Glutamatergic neuron (in vitro differentiated cells): ENCODE measurements around the gene ATAD1. TPM values are rescaled to one million over a fixed set of nuclear protein-coding genes. Genes with fewer than 3 reads are reported as not detected.

Source experiments
- DNase-seq: peaks from one replicate; pipeline ENCODE4 v3.0.0; 2022
- H3K27ac Mint-ChIP-seq: one replicate; pipeline ENCODE4 v1.8.0; 2020; ENCODE audit warnings: mild to moderate bottlenecking, mixed read lengths, inconsistent platforms; ENCODE audit not compliant: unreplicated experiment
- H3K27me3 Mint-ChIP-seq: one replicate; pipeline ENCODE4 v1.8.0; 2020; ENCODE audit warnings: mild to moderate bottlenecking, moderate library complexity, mixed read lengths, inconsistent platforms; ENCODE audit not compliant: unreplicated experiment
- H3K36me3 Mint-ChIP-seq: one replicate; pipeline ENCODE4 v1.8.0; 2020; ENCODE audit warnings: mild to moderate bottlenecking, mixed read lengths, inconsistent platforms; ENCODE audit not compliant: unreplicated experiment
- H3K4me1 Mint-ChIP-seq: one replicate; pipeline ENCODE4 v1.8.0; 2020; ENCODE audit warnings: mild to moderate bottlenecking, low read depth, mixed read lengths, inconsistent platforms; ENCODE audit not compliant: unreplicated experiment
- H3K4me3 Mint-ChIP-seq: one replicate; pipeline ENCODE4 v1.8.0; 2020; ENCODE audit warnings: mild to moderate bottlenecking, mixed read lengths, inconsistent platforms; ENCODE audit not compliant: unreplicated experiment
- H3K9me3 Mint-ChIP-seq: one replicate; pipeline ENCODE4 v1.8.0; 2020; ENCODE audit warnings: mild to moderate bottlenecking, moderate library complexity, mixed read lengths, inconsistent platforms; ENCODE audit not compliant: unreplicated experiment
- total RNA-seq: library from RNA; stranded (reverse); fragmentation: NEBNext Ultra II Directional; extraction: Animal tissue kit (Norgen Biotek cat#: 25700); gene quantifications from one replicate; pipeline ENCODE4 v1.2.1, GENCODE V29; 2021; ENCODE audit not compliant: unreplicated experiment
- TF ChIP-seq, protein P1 (sequence below): fragments of 200-600 bp; sonication (generic); IDR thresholded peaks from one replicate; pipeline ENCODE4 v1.5.0; 2021; ENCODE audit not compliant: partially characterized antibody, unreplicated experiment

ATAD1 gene
- total RNA-seq, 1 donor from 2014 or later: 79.0 TPM

DNA sequence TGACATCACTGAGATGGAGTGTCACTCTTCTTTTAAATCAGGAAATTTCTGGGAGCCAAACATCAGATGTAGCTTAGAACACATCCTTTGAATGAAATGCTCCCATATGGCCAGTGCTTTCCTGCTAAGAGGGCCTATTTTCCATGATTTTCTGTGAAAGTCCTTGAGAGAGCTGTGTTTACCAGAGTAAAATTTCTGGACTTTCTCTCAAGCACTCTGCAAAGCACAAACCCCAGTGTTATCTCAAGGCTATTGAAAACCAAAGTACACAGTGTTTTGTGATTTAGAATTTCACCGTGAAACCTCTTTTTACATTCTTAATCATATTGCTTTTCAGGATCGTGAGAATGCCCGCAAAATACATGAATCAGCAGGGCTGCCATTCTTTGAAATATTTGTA, 104.3 kb downstream of the ATAD1 start:
- no peak for DNase-seq
- Mint-ChIP-seq H3K27ac (no peak overlapping the region), H3K4me1 (peaks cover 27% of the 10 kb centered on the region), H3K27me3 (peaks cover 1% of the 10 kb centered on the region), H3K4me3 (no peak overlapping the region), H3K36me3 (no peaks in the 10 kb centered on the region), H3K9me3 (peaks cover 6% of the 10 kb centered on the region)
- TF ChIP-seq, protein P1, sequence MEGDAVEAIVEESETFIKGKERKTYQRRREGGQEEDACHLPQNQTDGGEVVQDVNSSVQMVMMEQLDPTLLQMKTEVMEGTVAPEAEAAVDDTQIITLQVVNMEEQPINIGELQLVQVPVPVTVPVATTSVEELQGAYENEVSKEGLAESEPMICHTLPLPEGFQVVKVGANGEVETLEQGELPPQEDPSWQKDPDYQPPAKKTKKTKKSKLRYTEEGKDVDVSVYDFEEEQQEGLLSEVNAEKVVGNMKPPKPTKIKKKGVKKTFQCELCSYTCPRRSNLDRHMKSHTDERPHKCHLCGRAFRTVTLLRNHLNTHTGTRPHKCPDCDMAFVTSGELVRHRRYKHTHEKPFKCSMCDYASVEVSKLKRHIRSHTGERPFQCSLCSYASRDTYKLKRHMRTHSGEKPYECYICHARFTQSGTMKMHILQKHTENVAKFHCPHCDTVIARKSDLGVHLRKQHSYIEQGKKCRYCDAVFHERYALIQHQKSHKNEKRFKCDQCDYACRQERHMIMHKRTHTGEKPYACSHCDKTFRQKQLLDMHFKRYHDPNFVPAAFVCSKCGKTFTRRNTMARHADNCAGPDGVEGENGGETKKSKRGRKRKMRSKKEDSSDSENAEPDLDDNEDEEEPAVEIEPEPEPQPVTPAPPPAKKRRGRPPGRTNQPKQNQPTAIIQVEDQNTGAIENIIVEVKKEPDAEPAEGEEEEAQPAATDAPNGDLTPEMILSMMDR: no peak

DNA sequence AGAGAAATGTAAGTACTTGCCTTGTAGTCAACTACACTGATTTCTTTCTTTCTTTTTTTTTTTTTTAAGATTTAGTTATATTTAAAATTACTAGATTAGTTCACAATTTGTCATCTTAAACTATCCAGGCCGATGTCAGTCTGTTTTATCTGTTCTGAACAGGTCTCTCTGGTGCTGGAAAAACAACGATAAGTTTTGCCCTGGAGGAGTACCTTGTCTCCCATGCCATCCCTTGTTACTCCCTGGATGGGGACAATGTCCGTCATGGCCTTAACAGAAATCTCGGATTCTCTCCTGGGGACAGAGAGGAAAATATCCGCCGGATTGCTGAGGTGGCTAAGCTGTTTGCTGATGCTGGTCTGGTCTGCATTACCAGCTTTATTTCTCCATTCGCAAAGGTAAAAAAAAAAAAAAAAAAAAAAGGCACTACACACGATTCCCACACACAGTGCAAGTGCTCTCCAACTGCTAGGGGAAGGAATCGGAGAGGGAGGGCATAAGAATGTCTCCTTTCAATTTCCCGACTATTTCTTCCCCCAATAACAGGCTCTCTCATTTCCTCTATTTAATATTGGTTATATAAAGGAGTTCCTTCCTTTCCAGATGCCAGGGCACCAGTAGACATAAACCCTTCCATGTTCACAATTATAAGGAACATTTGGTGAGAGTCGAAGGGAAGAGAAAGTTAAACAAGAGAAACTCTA, 105.0 kb downstream of the ATAD1 start:
- peaks cover 27% of the 10 kb centered on the region for H3K4me1 Mint-ChIP-seq
- H3K9me3 Mint-ChIP-seq: peaks cover 6% of the 10 kb centered on the region
- TF ChIP-seq, protein P1: no peak
- no peak for DNase-seq
- H3K4me3 Mint-ChIP-seq: no peak overlapping the region
- H3K27ac Mint-ChIP-seq: peak overlapping the region; percentile 34
- peaks cover 1% of the 10 kb centered on the region for H3K27me3 Mint-ChIP-seq
- no peaks in the 10 kb centered on the region for H3K36me3 Mint-ChIP-seq

DNA sequence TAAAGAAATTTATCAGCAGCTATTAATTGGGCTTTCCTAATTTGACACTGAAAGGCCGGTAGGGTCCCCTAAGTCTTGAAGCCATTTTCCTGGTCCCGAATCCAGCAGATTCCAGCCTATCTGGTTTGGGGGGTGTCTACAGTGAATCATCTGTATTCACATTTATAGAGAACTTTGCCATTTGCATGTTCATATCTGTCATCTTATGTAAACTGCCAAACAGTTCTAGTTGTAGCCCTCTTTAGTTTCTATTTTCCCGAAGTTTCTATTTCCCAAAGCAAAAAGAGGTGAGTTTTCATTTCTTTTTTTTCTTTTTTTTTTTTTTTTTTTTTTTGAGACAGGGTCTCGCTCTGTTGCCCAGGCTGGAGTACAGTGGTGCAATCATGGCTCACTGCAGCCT, 110.8 kb downstream of the ATAD1 start:
- H3K9me3 Mint-ChIP-seq: peaks cover 6% of the 10 kb centered on the region
- no peak for DNase-seq
- TF ChIP-seq, protein P1: no peak
- H3K36me3 Mint-ChIP-seq: no peaks in the 10 kb centered on the region
- H3K4me1 Mint-ChIP-seq: peaks cover 14% of the 10 kb centered on the region
- H3K4me3 Mint-ChIP-seq: no peak overlapping the region
- H3K27ac Mint-ChIP-seq: no peak overlapping the region
- peaks cover 3% of the 10 kb centered on the region for H3K27me3 Mint-ChIP-seq

DNA sequence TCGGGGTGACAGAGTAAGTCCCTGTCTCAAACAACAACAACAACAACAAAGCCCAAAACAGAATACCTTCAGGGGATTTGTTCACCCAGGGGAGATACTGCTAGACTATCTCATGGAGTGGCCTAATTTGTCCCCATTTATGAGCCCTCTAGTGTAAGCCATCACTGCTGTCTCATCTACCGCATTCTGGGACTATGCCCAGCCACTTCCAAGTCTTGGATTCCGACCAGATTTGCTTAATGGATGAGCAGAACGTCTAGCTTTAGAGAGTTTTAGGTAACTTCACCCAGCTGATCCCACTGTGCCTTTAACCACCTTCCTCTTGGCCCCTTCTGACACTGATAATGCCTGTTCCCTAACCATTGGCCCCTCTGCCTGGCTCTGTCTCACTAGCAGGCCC, 111.3 kb downstream of the ATAD1 start:
- no peaks in the 10 kb centered on the region for H3K36me3 Mint-ChIP-seq
- peaks cover 4% of the 10 kb centered on the region for H3K9me3 Mint-ChIP-seq
- H3K4me1 Mint-ChIP-seq: peaks cover 10% of the 10 kb centered on the region
- DNase-seq: no peak
- no peak overlapping the region for H3K27ac Mint-ChIP-seq
- TF ChIP-seq, protein P1: no peak
- no peak overlapping the region for H3K4me3 Mint-ChIP-seq
- H3K27me3 Mint-ChIP-seq: peaks cover 3% of the 10 kb centered on the region

DNA sequence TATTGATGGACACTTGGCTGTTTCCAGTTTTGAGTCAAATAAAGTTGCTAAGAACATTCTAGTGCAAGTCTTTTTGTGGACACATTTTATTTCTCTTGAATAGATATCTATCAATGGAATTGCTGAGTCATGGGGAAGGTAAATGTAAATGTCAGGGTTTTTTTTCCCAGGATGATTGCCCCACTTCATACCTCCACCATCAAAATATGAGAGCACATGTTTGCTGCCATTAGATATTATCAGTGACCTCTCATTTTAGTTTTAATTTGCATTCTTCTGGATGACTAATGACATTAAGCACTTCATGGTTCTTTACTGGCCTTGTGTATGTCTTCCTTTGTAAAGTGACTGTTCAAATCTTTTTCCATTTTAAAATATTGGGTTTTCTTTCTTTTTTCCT, 112.7 kb downstream of the ATAD1 start:
- peaks cover 3% of the 10 kb centered on the region for H3K4me1 Mint-ChIP-seq
- DNase-seq: no peak
- TF ChIP-seq, protein P1: no peak
- H3K27ac Mint-ChIP-seq: no peak overlapping the region
- no peak overlapping the region for H3K4me3 Mint-ChIP-seq
- H3K36me3 Mint-ChIP-seq: no peaks in the 10 kb centered on the region
- peaks cover 3% of the 10 kb centered on the region for H3K9me3 Mint-ChIP-seq
- peaks cover 1% of the 10 kb centered on the region for H3K27me3 Mint-ChIP-seq
